KOPT-K1 (cell line): ENCODE results near the gene POGZ.
"Not testable (repeated sequence)": the region's sequence is repeated elsewhere in the genome, so short reads cannot be mapped to it uniquely, and the experiment has no call there.

ENCODE experiments used
- H3K27ac ChIP-seq: fragments of 200-600 bp; sonication (generic); 2 replicates; pipeline ENCODE4 v1.5.1; 2016; ENCODE audit warnings: antibody characterized with exemption, mild to moderate bottlenecking, low read depth, low read length; ENCODE audit not compliant: poor library complexity, severe bottlenecking
- H3K36me3 ChIP-seq: fragments of 200-600 bp; sonication (generic); 2 replicates; pipeline ENCODE4 v1.5.1; 2017; ENCODE audit warnings: antibody characterized with exemption, mild to moderate bottlenecking, low read length, moderate library complexity; ENCODE audit not compliant: insufficient read depth
- H3K9me3 ChIP-seq: fragments of 200-600 bp; sonication (generic); 2 replicates; pipeline ENCODE4 v1.5.1; 2017; ENCODE audit warnings: antibody characterized with exemption, low read length, mild to moderate bottlenecking; ENCODE audit not compliant: insufficient read depth, poor library complexity, severe bottlenecking

Gene POGZ

GRCh38 chr1:151457911-151458801 lies 1.1 kb downstream of the POGZ start:
- Histone ChIP-seq H3K9me3 (no peaks in the 10 kb centered on the region), H3K27ac (peak overlapping the region; percentile 63), H3K36me3 (peaks cover 18% of the 10 kb centered on the region)

GRCh38 chr1:151455966-151456365 lies 3.3 kb downstream of the POGZ start:
- Histone ChIP-seq H3K36me3 (peaks cover 24% of the 10 kb centered on the region), H3K9me3 (no peaks in the 10 kb centered on the region), H3K27ac (no peak overlapping the region)

GRCh38 chr1:151455231-151455630 lies 4.1 kb downstream of the POGZ start:
- Histone ChIP-seq H3K27ac (no peak overlapping the region), H3K36me3 (peaks cover 31% of the 10 kb centered on the region), H3K9me3 (no peaks in the 10 kb centered on the region)

GRCh38 chr1:151447696-151448095 lies 11.6 kb downstream of the POGZ start:
- Histone ChIP-seq H3K36me3 (peaks cover 24% of the 10 kb centered on the region), H3K9me3 (no peaks in the 10 kb centered on the region), H3K27ac (no peak overlapping the region)

- no peak overlapping the region for H3K27ac ChIP-seq
- peaks cover 39% of the 10 kb centered on the region for H3K36me3 ChIP-seq
- no peaks in the 10 kb centered on the region for H3K9me3 ChIP-seq
Observed at GRCh38 chr1:151444783-151445177, 14.5 kb downstream of the POGZ start.

GRCh38 chr1:151443846-151444782 lies 15.2 kb downstream of the POGZ start:
- Histone ChIP-seq H3K36me3 (peaks cover 45% of the 10 kb centered on the region), H3K9me3 (no peaks in the 10 kb centered on the region), H3K27ac (no peak overlapping the region)

GRCh38 chr1:151437396-151437795 lies 21.9 kb downstream of the POGZ start:
- H3K36me3 ChIP-seq = peaks cover 69% of the 10 kb centered on the region
- H3K27ac ChIP-seq, H3K9me3 ChIP-seq: not testable (repeated sequence)

- H3K36me3 ChIP-seq = peaks cover 65% of the 10 kb centered on the region
Observed at GRCh38 chr1:151436985-151437384, 22.3 kb downstream of the POGZ start.

GRCh38 chr1:151435174-151435573 lies 24.1 kb downstream of the POGZ start:
- no peak overlapping the region for H3K27ac ChIP-seq
- H3K9me3 ChIP-seq = no peaks in the 10 kb centered on the region
- H3K36me3 ChIP-seq = peaks cover 52% of the 10 kb centered on the region

More at GRCh38 chr1:151436985-151437384, 22.3 kb downstream of the POGZ start:
- Histone ChIP-seq H3K9me3 (no peaks in the 10 kb centered on the region), H3K27ac (no peak overlapping the region)

GRCh38 chr1:151433827-151434226 lies 25.5 kb downstream of the POGZ start:
- H3K9me3 ChIP-seq, H3K27ac ChIP-seq: not testable (repeated sequence)
- peaks cover 55% of the 10 kb centered on the region for H3K36me3 ChIP-seq

GRCh38 chr1:151428068-151428467 lies 31.2 kb downstream of the POGZ start:
- Histone ChIP-seq H3K36me3 (peaks cover 75% of the 10 kb centered on the region), H3K9me3 (no peaks in the 10 kb centered on the region)

GRCh38 chr1:151425103-151425502 lies 34.2 kb downstream of the POGZ start:
- H3K36me3 ChIP-seq = peaks cover 97% of the 10 kb centered on the region
- no peak overlapping the region for H3K27ac ChIP-seq
- no peaks in the 10 kb centered on the region for H3K9me3 ChIP-seq

More at GRCh38 chr1:151428068-151428467, 31.2 kb downstream of the POGZ start:
- H3K27ac ChIP-seq = no peak overlapping the region

- Histone ChIP-seq H3K36me3 (peaks cover 98% of the 10 kb centered on the region), H3K27ac (no peak overlapping the region), H3K9me3 (no peaks in the 10 kb centered on the region)
Observed at GRCh38 chr1:151419819-151420218, 39.5 kb downstream of the POGZ start.

GRCh38 chr1:151418081-151418480 lies 41.2 kb downstream of the POGZ start:
- H3K27ac ChIP-seq = no peak overlapping the region
- H3K9me3 ChIP-seq = no peaks in the 10 kb centered on the region
- H3K36me3 ChIP-seq = peaks cover 97% of the 10 kb centered on the region

- no peaks in the 10 kb centered on the region for H3K9me3 ChIP-seq
- peaks cover 97% of the 10 kb centered on the region for H3K36me3 ChIP-seq
- no peak overlapping the region for H3K27ac ChIP-seq
Observed at GRCh38 chr1:151416231-151416630, 43.1 kb downstream of the POGZ start.
